ENCODE results near the gene COL6A5. TPM values are rescaled to one million over a fixed set of nuclear protein-coding genes. Genes with fewer than 3 reads are reported as not detected.
A peak's percentile ranks its signal among the peaks of the same experiment; 100 is the strongest.

Gene COL6A5
- total and polyA plus RNA-seq, 2 experiments from 2014 or later, result 0.03 to 0.05 TPM

DNA sequence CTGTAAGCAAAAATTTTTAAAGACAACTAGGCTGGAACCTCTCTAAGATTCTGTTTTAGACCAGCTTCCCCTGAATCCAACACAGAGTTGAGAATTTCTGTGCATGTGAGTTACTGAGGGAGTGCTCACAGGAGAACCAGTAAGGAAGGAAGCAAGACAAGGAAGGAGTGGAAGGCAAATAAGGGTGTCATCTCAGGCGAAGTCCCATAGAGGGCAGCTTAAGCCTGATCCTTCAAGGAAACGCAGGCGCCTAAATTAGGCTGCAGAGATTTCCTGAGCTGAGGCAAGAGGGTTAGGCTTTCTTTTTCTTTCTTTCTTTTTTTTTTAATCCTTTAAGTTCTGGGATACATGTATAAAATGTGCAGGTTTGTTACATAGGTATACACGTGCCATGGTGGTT is 135.3 kb downstream of the COL6A5 start:
- Histone ChIP-seq H3K4me2 (no peak overlapping the region), H3K4me3 (no peak overlapping the region), H3K4me1 (ENCODE audit: insufficient read depth) (no peaks in the 10 kb centered on the region), H2AFZ (no peak overlapping the region), H3K79me2 (replicated peaks; ENCODE audit: insufficient read depth) (no peaks in the 10 kb centered on the region), H3F3A (replicated peaks; ENCODE audit: low read depth) (no peaks in the 10 kb centered on the region), H3K27me3 (ENCODE audit: insufficient read depth) (no peaks in the 10 kb centered on the region), H3K36me3 (ENCODE audit: insufficient read depth) (no peaks in the 10 kb centered on the region), H3K9me2 (ENCODE audit: insufficient read depth) (no peaks in the 10 kb centered on the region), H4K20me1 (replicated peaks; ENCODE audit: insufficient read depth) (no peaks in the 10 kb centered on the region), H3K27ac (ENCODE audit: low read depth) (no peak overlapping the region)
- DNase-seq (ENCODE audit: low spot score) (peak; percentile 88), ATAC-seq (peak; percentile 98)
- Mint-ChIP-seq H3K4me1 (no peaks in the 10 kb centered on the region), H3K9me3 (no peaks in the 10 kb centered on the region), H3K36me3 (ENCODE audit: low read depth) (no peaks in the 10 kb centered on the region), H3K27ac (no peak overlapping the region), H3K4me3 (no peak overlapping the region), H3K27me3 (ENCODE audit: insufficient read depth, low read depth, poor library complexity) (no peaks in the 10 kb centered on the region)
- TF ChIP-seq, protein P1, sequence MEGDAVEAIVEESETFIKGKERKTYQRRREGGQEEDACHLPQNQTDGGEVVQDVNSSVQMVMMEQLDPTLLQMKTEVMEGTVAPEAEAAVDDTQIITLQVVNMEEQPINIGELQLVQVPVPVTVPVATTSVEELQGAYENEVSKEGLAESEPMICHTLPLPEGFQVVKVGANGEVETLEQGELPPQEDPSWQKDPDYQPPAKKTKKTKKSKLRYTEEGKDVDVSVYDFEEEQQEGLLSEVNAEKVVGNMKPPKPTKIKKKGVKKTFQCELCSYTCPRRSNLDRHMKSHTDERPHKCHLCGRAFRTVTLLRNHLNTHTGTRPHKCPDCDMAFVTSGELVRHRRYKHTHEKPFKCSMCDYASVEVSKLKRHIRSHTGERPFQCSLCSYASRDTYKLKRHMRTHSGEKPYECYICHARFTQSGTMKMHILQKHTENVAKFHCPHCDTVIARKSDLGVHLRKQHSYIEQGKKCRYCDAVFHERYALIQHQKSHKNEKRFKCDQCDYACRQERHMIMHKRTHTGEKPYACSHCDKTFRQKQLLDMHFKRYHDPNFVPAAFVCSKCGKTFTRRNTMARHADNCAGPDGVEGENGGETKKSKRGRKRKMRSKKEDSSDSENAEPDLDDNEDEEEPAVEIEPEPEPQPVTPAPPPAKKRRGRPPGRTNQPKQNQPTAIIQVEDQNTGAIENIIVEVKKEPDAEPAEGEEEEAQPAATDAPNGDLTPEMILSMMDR (conservative IDR thresholded peaks at IDR 0.05; ENCODE audit: low read depth in 2 of 2), result peak; percentile 68 to 87
- no peak for TF ChIP-seq EZH2 (IDR thresholded peaks at IDR 0.05; ENCODE audit: low read depth, unreplicated experiment)

GRCh38 chr3:130488288-130488687 is 142.8 kb downstream of the COL6A5 start:
- Histone ChIP-seq H3K9me2 (ENCODE audit: insufficient read depth) (no peaks in the 10 kb centered on the region), H3K36me3 (ENCODE audit: insufficient read depth) (no peaks in the 10 kb centered on the region), H2AFZ (no peak overlapping the region), H3K4me1 (ENCODE audit: insufficient read depth) (no peaks in the 10 kb centered on the region), H3K27me3 (ENCODE audit: insufficient read depth) (no peaks in the 10 kb centered on the region), H3K4me2 (no peak overlapping the region), H3F3A (replicated peaks; ENCODE audit: low read depth) (no peaks in the 10 kb centered on the region), H4K20me1 (replicated peaks; ENCODE audit: insufficient read depth) (no peaks in the 10 kb centered on the region), H3K4me3 (no peak overlapping the region), H3K27ac (ENCODE audit: low read depth) (no peak overlapping the region), H3K79me2 (replicated peaks; ENCODE audit: insufficient read depth) (no peaks in the 10 kb centered on the region)
- Mint-ChIP-seq H3K27me3 (ENCODE audit: insufficient read depth, low read depth, poor library complexity) (no peaks in the 10 kb centered on the region), H3K4me1 (peaks cover 5% of the 10 kb centered on the region; the same call in 2 of the 3 replicates), H3K36me3 (ENCODE audit: low read depth) (no peaks in the 10 kb centered on the region), H3K4me3 (no peak overlapping the region), H3K9me3 (no peaks in the 10 kb centered on the region), H3K27ac (no peak overlapping the region)
- ATAC-seq (no peak), DNase-seq (ENCODE audit: low spot score) (no peak)
- TF ChIP-seq NANOG (IDR thresholded peaks at IDR 0.05; ENCODE audit: borderline replicate concordance), result no peak
- no peak for TF ChIP-seq ZNF114 (CRISPR knock-in tag; IDR thresholded peaks at IDR 0.05)
- TF ChIP-seq ETS1 (IDR thresholded peaks at IDR 0.05), result no peak
- TF ChIP-seq, protein P2, sequence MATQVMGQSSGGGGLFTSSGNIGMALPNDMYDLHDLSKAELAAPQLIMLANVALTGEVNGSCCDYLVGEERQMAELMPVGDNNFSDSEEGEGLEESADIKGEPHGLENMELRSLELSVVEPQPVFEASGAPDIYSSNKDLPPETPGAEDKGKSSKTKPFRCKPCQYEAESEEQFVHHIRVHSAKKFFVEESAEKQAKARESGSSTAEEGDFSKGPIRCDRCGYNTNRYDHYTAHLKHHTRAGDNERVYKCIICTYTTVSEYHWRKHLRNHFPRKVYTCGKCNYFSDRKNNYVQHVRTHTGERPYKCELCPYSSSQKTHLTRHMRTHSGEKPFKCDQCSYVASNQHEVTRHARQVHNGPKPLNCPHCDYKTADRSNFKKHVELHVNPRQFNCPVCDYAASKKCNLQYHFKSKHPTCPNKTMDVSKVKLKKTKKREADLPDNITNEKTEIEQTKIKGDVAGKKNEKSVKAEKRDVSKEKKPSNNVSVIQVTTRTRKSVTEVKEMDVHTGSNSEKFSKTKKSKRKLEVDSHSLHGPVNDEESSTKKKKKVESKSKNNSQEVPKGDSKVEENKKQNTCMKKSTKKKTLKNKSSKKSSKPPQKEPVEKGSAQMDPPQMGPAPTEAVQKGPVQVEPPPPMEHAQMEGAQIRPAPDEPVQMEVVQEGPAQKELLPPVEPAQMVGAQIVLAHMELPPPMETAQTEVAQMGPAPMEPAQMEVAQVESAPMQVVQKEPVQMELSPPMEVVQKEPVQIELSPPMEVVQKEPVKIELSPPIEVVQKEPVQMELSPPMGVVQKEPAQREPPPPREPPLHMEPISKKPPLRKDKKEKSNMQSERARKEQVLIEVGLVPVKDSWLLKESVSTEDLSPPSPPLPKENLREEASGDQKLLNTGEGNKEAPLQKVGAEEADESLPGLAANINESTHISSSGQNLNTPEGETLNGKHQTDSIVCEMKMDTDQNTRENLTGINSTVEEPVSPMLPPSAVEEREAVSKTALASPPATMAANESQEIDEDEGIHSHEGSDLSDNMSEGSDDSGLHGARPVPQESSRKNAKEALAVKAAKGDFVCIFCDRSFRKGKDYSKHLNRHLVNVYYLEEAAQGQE (IDR thresholded peaks at IDR 0.05; ENCODE audit: unreplicated experiment), result no peak
- no peak for TF ChIP-seq CREB1 (CRISPR knock-in tag; IDR thresholded peaks at IDR 0.05; ENCODE audit: low read depth)
- TF ChIP-seq, protein P3, sequence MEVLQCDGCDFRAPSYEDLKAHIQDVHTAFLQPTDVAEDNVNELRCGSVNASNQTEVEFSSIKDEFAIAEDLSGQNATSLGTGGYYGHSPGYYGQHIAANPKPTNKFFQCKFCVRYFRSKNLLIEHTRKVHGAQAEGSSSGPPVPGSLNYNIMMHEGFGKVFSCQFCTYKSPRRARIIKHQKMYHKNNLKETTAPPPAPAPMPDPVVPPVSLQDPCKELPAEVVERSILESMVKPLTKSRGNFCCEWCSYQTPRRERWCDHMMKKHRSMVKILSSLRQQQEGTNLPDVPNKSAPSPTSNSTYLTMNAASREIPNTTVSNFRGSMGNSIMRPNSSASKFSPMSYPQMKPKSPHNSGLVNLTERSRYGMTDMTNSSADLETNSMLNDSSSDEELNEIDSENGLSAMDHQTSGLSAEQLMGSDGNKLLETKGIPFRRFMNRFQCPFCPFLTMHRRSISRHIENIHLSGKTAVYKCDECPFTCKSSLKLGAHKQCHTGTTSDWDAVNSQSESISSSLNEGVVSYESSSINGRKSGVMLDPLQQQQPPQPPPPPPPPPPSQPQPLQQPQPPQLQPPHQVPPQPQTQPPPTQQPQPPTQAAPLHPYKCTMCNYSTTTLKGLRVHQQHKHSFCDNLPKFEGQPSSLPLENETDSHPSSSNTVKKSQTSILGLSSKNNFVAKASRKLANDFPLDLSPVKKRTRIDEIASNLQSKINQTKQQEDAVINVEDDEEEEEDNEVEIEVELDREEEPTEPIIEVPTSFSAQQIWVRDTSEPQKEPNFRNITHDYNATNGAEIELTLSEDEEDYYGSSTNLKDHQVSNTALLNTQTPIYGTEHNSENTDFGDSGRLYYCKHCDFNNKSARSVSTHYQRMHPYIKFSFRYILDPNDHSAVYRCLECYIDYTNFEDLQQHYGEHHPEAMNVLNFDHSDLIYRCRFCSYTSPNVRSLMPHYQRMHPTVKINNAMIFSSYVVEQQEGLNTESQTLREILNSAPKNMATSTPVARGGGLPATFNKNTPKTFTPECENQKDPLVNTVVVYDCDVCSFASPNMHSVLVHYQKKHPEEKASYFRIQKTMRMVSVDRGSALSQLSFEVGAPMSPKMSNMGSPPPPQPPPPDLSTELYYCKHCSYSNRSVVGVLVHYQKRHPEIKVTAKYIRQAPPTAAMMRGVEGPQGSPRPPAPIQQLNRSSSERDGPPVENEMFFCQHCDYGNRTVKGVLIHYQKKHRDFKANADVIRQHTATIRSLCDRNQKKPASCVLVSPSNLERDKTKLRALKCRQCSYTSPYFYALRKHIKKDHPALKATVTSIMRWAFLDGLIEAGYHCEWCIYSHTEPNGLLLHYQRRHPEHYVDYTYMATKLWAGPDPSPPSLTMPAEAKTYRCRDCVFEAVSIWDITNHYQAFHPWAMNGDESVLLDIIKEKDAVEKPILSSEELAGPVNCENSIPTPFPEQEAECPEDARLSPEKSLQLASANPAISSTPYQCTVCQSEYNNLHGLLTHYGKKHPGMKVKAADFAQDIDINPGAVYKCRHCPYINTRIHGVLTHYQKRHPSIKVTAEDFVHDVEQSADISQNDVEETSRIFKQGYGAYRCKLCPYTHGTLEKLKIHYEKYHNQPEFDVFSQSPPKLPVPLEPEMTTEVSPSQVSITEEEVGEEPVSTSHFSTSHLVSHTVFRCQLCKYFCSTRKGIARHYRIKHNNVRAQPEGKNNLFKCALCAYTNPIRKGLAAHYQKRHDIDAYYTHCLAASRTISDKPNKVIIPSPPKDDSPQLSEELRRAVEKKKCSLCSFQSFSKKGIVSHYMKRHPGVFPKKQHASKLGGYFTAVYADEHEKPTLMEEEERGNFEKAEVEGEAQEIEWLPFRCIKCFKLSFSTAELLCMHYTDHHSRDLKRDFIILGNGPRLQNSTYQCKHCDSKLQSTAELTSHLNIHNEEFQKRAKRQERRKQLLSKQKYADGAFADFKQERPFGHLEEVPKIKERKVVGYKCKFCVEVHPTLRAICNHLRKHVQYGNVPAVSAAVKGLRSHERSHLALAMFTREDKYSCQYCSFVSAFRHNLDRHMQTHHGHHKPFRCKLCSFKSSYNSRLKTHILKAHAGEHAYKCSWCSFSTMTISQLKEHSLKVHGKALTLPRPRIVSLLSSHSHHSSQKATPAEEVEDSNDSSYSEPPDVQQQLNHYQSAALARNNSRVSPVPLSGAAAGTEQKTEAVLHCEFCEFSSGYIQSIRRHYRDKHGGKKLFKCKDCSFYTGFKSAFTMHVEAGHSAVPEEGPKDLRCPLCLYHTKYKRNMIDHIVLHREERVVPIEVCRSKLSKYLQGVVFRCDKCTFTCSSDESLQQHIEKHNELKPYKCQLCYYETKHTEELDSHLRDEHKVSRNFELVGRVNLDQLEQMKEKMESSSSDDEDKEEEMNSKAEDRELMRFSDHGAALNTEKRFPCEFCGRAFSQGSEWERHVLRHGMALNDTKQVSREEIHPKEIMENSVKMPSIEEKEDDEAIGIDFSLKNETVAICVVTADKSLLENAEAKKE (CRISPR knock-in tag; IDR thresholded peaks at IDR 0.05), result no peak
- no peak for TF ChIP-seq POLR2AphosphoS5 (IDR thresholded peaks at IDR 0.05; ENCODE audit: low read depth)
